ENCODE data around the gene ATG13.
"Not testable (repeated sequence)": the region's sequence is repeated elsewhere in the genome, so short reads cannot be mapped to it uniquely, and the experiment has no call there.

Gene ATG13

DNA sequence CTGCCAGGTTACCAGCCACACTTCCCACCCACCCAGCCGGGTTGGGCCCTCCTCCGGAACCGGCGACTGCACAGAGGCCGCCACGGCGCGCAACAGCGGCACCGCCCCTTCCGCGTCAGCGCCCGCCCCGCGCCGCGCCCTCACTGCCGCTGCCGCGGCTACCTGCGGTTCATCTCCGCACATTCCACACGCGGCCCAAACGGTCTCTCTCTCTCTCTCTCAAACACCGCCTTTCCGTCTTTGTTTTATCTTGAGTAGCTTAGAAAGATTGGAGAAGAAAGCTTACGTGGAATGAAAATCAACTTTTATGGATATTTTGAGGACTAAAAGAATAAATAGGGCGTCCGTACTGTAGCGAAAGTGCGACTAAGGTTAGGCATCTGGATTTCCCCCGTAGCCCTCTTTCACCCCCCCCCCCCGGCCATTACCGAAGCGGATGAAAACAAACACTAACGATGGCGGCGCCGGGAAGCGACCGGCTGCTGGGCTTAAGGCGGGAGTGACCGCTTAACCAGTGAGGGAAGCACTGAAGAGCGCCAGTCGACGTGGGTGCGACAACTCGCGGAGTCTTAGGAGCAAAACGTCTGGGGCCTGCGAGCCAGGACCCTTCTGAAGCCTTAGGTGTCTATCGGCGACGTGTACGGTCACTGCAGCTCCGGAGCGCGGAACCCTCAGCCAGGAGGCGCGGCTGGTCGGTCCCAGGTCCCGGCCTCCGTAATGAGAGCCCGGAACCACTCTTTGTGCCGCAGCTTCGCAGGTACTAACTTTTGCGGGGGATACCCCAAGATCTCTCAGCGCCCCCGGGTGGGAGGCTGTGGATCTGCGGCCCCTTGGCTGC lies at the start of gene ATG13, which contains the start of gene HARBI1:
TSS of gene ATG13 (plus strand) at position 420 of the 838 bp plus-strand sequence. CDS start 26,739 bp downstream, outside the sequence.
TSS of gene HARBI1 (minus strand) at position 94 of the 838 bp plus-strand sequence. CDS start 990 bp downstream, outside the sequence.
- peak; percentile 83 to 86 for DNase-seq (ENCODE audit: low read depth in 2 of 2)

- no peak for DNase-seq (ENCODE audit: low read depth in 2 of 2)
These were observed 46.5 kb upstream of the ATG13 start for GRCh38 chr11:46570790-46571398.

DNA sequence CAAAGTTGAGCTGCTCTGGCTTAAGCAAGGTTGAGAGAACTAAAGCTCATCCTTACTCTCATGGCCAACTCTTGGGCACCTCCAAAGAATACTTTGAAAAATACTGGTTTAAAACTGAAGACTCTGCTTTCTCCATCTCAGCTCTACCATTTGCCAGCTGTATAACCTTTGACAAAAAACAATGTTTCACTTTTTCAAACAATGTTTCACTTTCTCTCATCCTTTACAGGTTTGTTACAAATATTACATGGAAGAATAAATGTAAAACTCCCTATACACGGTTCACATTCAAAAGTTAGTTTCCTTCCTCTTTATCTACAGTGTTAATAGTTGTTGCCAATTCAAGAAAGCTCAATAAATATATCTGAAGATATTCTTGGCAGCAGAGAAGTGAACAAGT lies 42.7 kb upstream of the ATG13 start:
- DNase-seq (ENCODE audit: low read depth in 2 of 2): no peak

GRCh38 chr11:46577058-46577457 lies 40.3 kb upstream of the ATG13 start:
- no peak for DNase-seq (ENCODE audit: low read depth in 2 of 2)

DNA sequence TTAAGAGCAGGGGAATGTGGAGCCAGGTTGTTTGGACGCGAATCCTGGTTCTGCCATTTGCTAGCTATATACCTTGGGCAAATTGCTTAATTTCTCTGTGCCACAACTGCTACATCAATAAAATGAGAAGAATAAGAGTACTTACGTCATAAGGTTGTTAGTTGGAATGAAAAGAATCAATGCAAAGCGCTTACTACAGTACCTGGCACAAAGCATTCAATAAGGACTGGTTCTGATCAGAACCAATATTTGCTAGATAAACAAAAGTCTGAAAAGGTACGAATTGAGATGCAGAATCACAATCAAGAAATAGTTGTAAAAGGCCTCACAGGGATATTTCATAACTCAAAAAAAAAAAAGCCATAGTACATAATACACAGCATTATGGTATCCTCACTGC lies 34.8 kb upstream of the ATG13 start:
- DNase-seq (ENCODE audit: low read depth in 2 of 2): no peak

DNA sequence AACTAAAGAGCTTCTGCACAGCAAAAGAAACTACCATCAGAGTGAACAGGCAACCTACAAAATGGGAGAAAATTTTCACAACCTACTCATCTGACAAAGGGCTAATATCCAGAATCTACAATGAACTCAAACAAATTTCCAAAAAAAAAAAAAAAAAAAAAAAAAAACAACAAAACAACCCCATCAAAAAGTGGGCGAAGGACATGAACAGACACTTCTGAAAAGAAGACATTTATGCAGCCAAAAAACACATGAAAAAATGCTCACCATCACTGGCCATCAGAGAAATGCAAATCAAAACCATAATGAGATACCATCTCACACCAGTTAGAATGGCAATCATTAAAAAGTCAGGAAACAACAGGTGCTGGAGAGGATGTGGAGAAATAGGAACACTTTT lies 33.8 kb upstream of the ATG13 start:
- DNase-seq (ENCODE audit: low read depth in 2 of 2): not testable (repeated sequence)

- DNase-seq (ENCODE audit: low read depth in 2 of 2): no peak
These were observed 29.2 kb upstream of the ATG13 start for GRCh38 chr11:46588131-46588530.

DNA sequence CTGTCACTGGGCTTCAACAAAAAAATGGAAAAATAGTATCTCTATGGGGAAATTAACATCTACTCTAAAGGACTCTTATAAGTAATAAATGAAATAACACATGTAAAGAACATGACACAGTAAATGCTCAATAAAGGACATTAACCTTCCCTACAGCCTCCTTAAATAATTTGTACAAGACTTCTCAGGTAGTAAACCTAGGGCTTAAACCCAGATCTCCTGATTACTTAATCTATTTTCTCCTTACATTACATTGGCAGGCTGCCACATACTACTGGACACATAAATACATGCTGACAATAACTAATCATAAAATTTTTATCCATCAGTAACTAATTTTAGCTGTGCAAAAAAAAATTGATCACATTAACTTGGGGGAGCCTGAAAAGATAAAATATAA lies 28.4 kb upstream of the ATG13 start:
- no peak for DNase-seq (ENCODE audit: low read depth in 2 of 2)

- DNase-seq (ENCODE audit: low read depth in 2 of 2): no peak
These were observed 26.4 kb upstream of the ATG13 start for GRCh38 chr11:46590740-46591605.

GRCh38 chr11:46593550-46594373 lies 23.6 kb upstream of the ATG13 start, which contains the start of gene AMBRA1:
Gene AMBRA1, minus strand, starts transcription at chr11:46594023. Its CDS starts 45,643 bp downstream, at chr11:46548380.
- DNase-seq (ENCODE audit: low read depth in 2 of 2): peak; percentile 64 to 85

DNA sequence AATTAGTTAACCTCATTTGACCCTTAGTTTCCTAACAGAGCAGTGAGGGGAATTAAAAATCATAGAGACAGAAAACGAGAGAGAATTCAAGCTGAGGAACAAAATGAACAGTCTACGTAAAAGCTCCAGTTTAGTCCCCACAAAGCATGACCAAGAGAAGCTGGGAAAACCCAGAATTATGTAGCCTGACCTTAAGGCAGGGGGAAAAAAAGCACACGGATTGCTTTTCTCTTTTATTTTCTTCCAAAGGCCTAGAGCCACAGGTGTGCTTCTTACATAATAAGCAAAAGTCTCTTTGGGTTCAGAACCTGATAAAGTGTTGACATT lies 23.0 kb upstream of the ATG13 start:
- DNase-seq (ENCODE audit: low read depth in 2 of 2): no peak

DNA sequence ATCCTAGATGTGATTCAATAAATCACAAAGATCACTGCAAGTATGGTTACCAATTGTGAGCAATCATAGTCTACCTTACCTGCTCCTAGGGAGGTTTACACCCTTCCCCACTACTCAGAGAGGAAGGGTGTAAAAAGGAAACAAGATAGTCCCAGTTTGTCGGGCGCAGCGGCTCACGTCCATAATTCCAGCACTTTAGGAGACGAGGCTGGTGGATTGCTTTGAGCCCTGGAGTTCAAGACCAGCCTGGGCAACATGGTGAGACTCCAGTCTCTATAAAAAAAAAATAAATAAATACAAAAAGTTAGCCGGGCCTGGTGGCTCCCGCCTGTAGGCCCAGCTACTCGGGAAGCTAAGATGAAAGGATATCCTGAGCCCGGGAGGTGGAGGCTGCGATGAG lies 22.6 kb upstream of the ATG13 start:
- DNase-seq (ENCODE audit: low read depth in 2 of 2): no peak

- no peak for DNase-seq (ENCODE audit: low read depth in 2 of 2)
These were observed 20.2 kb upstream of the ATG13 start for GRCh38 chr11:46597155-46597554.

DNA sequence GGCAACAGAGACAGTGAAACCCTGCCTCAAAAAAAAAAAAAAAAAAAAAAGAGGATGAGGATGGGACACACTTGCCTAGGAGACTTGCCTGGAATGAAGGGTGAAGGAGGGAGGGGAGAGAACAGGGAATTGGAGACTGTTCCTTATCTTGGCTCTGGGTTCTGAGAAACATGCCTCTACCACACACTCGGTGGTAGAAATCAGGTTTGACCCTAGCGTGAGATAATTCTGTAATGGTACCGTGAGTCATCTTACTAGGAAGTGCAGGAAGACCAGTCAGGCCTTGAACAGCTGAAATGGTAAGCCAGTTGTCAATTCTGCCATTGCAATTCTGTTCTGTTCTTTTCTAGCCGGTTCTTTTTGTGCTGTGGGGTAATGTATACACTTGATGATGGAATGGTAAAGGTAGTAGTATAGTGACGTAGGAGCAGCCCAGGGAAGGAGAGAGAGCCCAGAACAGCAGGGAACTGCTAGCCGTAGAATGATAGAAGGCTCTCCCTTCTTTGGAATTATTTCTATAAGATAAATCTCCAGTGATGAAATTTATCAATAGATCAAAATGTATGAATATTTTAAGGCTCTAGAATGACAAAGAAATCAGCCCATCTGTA lies 19.6 kb upstream of the ATG13 start:
- no peak for DNase-seq (ENCODE audit: low read depth in 2 of 2)

DNA sequence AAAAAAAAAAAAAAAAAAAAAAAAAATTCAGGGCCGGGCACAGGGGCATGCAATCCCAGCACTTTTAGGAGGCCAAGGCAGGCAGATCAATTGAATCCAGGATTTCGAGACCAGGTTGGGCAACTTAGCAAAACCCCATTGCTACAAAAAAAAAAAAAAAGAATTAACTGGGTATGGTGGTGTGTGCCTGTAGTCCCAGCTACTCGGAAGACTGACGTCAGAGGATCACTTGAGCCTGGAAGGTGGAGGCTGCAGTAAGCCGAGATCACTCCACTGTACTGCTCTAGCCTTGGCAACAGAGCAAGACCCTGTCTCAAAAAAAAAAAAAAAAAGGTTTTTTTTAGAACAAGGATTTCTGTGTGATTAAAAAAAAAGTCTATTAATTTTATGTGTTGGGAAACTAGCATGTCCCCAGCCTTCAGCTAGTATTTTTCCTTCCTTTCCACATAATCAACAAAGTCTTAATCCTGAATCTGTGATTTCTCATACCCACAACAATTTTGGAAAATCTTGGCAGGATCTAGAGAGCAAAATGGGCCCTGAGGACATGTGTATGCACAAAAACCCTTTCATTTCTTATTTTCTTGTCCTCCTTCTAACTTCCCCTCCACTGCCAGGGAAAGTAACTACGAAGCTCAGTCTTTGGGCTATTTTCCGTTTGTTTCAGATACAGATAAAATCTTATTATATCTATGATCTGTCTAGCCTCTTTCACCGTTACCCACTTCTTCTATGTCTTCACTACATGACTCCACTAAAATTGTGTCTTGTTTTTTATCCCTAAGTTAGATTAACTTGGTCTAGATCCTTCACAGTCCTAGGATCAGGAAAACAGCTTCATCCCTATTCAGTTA lies 17.8 kb upstream of the ATG13 start:
- DNase-seq (ENCODE audit: low read depth in 2 of 2): no peak

GRCh38 chr11:46600194-46600960 lies 17.0 kb upstream of the ATG13 start:
- no peak for DNase-seq (ENCODE audit: low read depth in 2 of 2)

- no peak for DNase-seq (ENCODE audit: low read depth in 2 of 2)
These were observed 16.2 kb upstream of the ATG13 start for GRCh38 chr11:46601129-46601528.

- no peak for DNase-seq (ENCODE audit: low read depth in 2 of 2)
These were observed 13.5 kb upstream of the ATG13 start for GRCh38 chr11:46603704-46604308.

GRCh38 chr11:46604796-46605195 lies 12.6 kb upstream of the ATG13 start:
- no peak for DNase-seq (ENCODE audit: low read depth in 2 of 2)

Measured in stimulated activated CD4-positive, alpha-beta T cell treated with anti-CD3 and anti-CD28 coated beads, Interleukin-12 subunit alpha, Interleukin-12 subunit beta, amount 100 ng/mL, for 24 hours (primary cell).